GM20000 (cell line): ENCODE measurements around the gene OR10AD1.

Source experiments
- DNase-seq: peaks from one replicate; pipeline ENCODE4 v3.0.0; 2012; ENCODE audit warnings: low spot score
- CTCF ChIP-seq: IDR thresholded peaks from 2 replicates; pipeline ENCODE4 v1.5.1; 2012; ENCODE audit warnings: mild to moderate bottlenecking, control low read depth; ENCODE audit errors: extremely low read depth, missing control alignments

Gene OR10AD1

GRCh38 chr12:48182631-48183030 is 20.5 kb downstream of the OR10AD1 start:
- no peak for DNase-seq
- no peak for TF ChIP-seq CTCF

GRCh38 chr12:48180857-48181495 is 22.1 kb downstream of the OR10AD1 start:
- DNase-seq, result no peak
- no peak for TF ChIP-seq CTCF

GRCh38 chr12:48180424-48180823 is 22.7 kb downstream of the OR10AD1 start:
- DNase-seq, result no peak
- no peak for TF ChIP-seq CTCF

- TF ChIP-seq CTCF, result no peak
- DNase-seq, result no peak
These were observed 23.6 kb downstream of the OR10AD1 start for GRCh38 chr12:48179466-48179865.

- no peak for TF ChIP-seq CTCF
- no peak for DNase-seq
These were observed 25.1 kb downstream of the OR10AD1 start for GRCh38 chr12:48177982-48178381.

GRCh38 chr12:48176417-48176751 is 26.7 kb downstream of the OR10AD1 start:
- DNase-seq, result no peak
- no peak for TF ChIP-seq CTCF

GRCh38 chr12:48175613-48176416 is 27.3 kb downstream of the OR10AD1 start:
- no peak for DNase-seq
- TF ChIP-seq CTCF, result no peak
